GM23248 (cell line): ENCODE measurements around the gene IQGAP1. TPM values are rescaled to one million over a fixed set of nuclear protein-coding genes. Genes with fewer than 3 reads are reported as not detected.

Source experiments
- DNase-seq: peaks from one replicate; pipeline ENCODE4 v3.0.0-alpha.2; 2015
- H2AFZ ChIP-seq: fragments of 200-600 bp; sonication (generic); 2 replicates; pipeline ENCODE4 v1.6.1; 2016; ENCODE audit warnings: antibody characterized with exemption
- H3F3A ChIP-seq: fragments of 200-600 bp; sonication (generic); 2 replicates; pipeline ENCODE4 v1.6.1; 2016; ENCODE audit warnings: mild to moderate bottlenecking, antibody characterized with exemption, mixed run types; ENCODE audit not compliant: insufficient read depth
- H3K27ac ChIP-seq: fragments of 200-600 bp; sonication (generic); 2 replicates; pipeline ENCODE4 v1.5.1; 2016; ENCODE audit warnings: mild to moderate bottlenecking
- H3K27me3 ChIP-seq: fragments of 200-600 bp; sonication (generic); replicated peaks from 2 replicates; pipeline ENCODE4 v1.6.1; 2016; ENCODE audit warnings: mild to moderate bottlenecking; ENCODE audit not compliant: insufficient read depth
- H3K36me3 ChIP-seq: fragments of 200-600 bp; sonication (generic); 2 replicates; pipeline ENCODE4 v1.6.1; 2016; ENCODE audit warnings: low read depth, mild to moderate bottlenecking
- H3K4me1 ChIP-seq: fragments of 200-600 bp; sonication (generic); 2 replicates; pipeline ENCODE4 v1.6.1; 2016; ENCODE audit warnings: mild to moderate bottlenecking; ENCODE audit not compliant: insufficient read depth
- H3K4me2 ChIP-seq: fragments of 200-600 bp; sonication (generic); one replicate; pipeline ENCODE4 v1.6.1; 2016; ENCODE audit warnings: mild to moderate bottlenecking; ENCODE audit not compliant: unreplicated experiment
- H3K4me3 ChIP-seq: fragments of 200-600 bp; sonication (generic); 2 replicates; pipeline ENCODE4 v1.5.1; 2016; ENCODE audit warnings: mild to moderate bottlenecking
- H3K79me2 ChIP-seq: fragments of 200-600 bp; sonication (generic); 2 replicates; pipeline ENCODE4 v1.6.1; 2016; ENCODE audit warnings: mild to moderate bottlenecking; ENCODE audit not compliant: insufficient read depth
- H3K9ac ChIP-seq: fragments of 200-600 bp; sonication (generic); 2 replicates; pipeline ENCODE4 v1.6.1; 2016; ENCODE audit warnings: mild to moderate bottlenecking
- H3K9me2 ChIP-seq: fragments of 200-600 bp; sonication (generic); 2 replicates; pipeline ENCODE4 v1.6.1; 2016; ENCODE audit warnings: mixed run types, mild to moderate bottlenecking, moderate library complexity; ENCODE audit not compliant: insufficient read depth
- H3K9me3 ChIP-seq: fragments of 200-600 bp; sonication (generic); one replicate; pipeline ENCODE4 v1.6.1; 2017; ENCODE audit warnings: low read depth
- H4K20me1 ChIP-seq: fragments of 200-600 bp; sonication (generic); 2 replicates; pipeline ENCODE4 v1.6.0; 2016; ENCODE audit not compliant: insufficient read depth
- EZH2 ChIP-seq: fragments of 200-600 bp; sonication (generic); IDR thresholded peaks from 2 replicates; pipeline ENCODE4 v1.6.1; 2018; ENCODE audit warnings: antibody characterized with exemption, mild to moderate bottlenecking; ENCODE audit not compliant: insufficient read depth, poor library complexity, severe bottlenecking
- EZH2phosphoT487 ChIP-seq: fragments of 200-600 bp; sonication (generic); IDR thresholded peaks from 2 replicates; pipeline ENCODE4 v1.6.1; 2018; ENCODE audit warnings: antibody characterized with exemption, moderate library complexity, mild to moderate bottlenecking, low read depth; ENCODE audit not compliant: insufficient read depth
- WGBS, 2 experiments: methylation state at CpG; one replicate each; pipeline ENCODE4 v1.1.6; 2015 to 2017; ENCODE audit warnings: low lambda C conversion rate in 2 of 2, low coverage in 1 of 2; ENCODE audit errors: missing lambda C conversion rate in 2 of 2; 5-methylcytosine and 5-hydroxymethylcytosine counted together
- in situ Hi-C: fragments of 300-500 bp; cut with MboI; formaldehyde crosslinking; loops from 2 replicates; pipeline ENCODE4 v1.15.0; 2020
- polyA plus RNA-seq: library from polyadenylated mRNA; unstranded; fragments of >200 nt; fragmentation: Nextera tagmentation; extraction: Ambion mirVana; gene quantifications from 2 replicates; pipeline ENCODE4 v1.2.1, GENCODE V29; 2016
- total RNA-seq: library from RNA; depleted of rRNA; stranded (reverse); fragments of >200 nt; shearing (Covaris generic); gene quantifications from 2 replicates; pipeline ENCODE4 v1.2.3, GENCODE V29; 2014

Gene IQGAP1
- total and polyA plus RNA-seq, 2 experiments from 2014 or later, result 101 to 185 TPM

DNA sequence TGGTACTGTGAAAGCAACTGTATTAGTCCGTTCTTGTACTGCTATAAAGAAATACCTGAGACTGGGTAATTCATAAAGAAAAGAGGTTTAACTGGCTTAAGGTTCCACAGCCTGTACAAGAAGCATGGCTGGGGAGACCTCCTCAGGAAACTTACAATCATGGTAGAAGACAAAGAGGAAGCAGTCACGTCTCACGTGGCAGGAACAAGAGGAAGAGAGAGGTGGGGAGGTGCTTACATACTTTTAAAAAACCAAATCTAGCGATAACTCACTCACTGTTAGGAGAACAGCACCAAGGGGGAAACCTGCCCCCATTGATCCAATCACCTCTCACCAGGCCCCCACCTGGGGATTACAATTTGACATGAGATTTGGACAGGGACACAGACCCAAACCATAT, 48.9 kb downstream of the IQGAP1 start:
- peaks cover 40% of the 10 kb centered on the region for H3K36me3 ChIP-seq
- H3K27me3 ChIP-seq, result no peaks in the 10 kb centered on the region
- H3K4me3 ChIP-seq, result no peak overlapping the region
- H3F3A ChIP-seq, result no peaks in the 10 kb centered on the region; the same call in 1 of the 2 replicates
- no peak overlapping the region for H3K9ac ChIP-seq
- no peak for TF ChIP-seq EZH2phosphoT487
- TF ChIP-seq EZH2, result no peak
- H3K79me2 ChIP-seq, result peaks cover 94% of the 10 kb centered on the region
- in situ Hi-C loops, result no loop called here
- H2AFZ ChIP-seq, result no peak overlapping the region
- DNase-seq, result no peak
- H3K9me2 ChIP-seq, result no peaks in the 10 kb centered on the region
- H3K4me1 ChIP-seq, result no peaks in the 10 kb centered on the region
- no peak overlapping the region for H3K4me2 ChIP-seq
- H3K27ac ChIP-seq, result no peak overlapping the region
- H4K20me1 ChIP-seq, result no peaks in the 10 kb centered on the region
- H3K9me3 ChIP-seq, result no peaks in the 10 kb centered on the region
- WGBS, 2 experiments, result 85 to 87% methylated on average over 4 of the region's 4 CpGs

DNA sequence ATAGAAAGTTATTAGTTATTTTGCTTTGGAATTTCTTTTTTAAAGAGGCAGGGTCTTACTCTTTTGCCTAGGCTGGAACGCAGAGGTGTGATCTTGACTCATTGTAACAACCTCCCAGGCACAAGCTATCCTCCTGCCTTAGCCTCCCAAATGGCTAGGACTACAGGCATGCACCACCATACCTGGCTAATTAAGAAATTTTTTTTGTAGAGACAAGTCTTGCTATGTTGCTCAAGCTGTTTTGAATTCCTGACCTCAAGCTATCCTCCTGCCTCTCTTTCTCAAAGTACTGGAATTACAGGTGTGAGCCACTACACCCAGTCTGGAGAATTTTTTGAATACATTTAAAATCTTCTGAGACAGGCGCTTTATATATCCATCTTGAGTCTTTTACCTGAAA, 49.5 kb downstream of the IQGAP1 start:
- H3K27me3 ChIP-seq, result no peaks in the 10 kb centered on the region
- peaks cover 46% of the 10 kb centered on the region for H3K36me3 ChIP-seq
- H3K9ac ChIP-seq, result no peak overlapping the region
- H3F3A ChIP-seq, result no peaks in the 10 kb centered on the region; the same call in 1 of the 2 replicates
- no peak overlapping the region for H3K4me2 ChIP-seq
- no peak overlapping the region for H3K4me3 ChIP-seq
- no peaks in the 10 kb centered on the region for H4K20me1 ChIP-seq
- H3K4me1 ChIP-seq, result no peaks in the 10 kb centered on the region
- WGBS, 2 experiments, result 95 to 100% methylated on average over 2 of the region's 2 CpGs
- no peak for DNase-seq
- H3K9me3 ChIP-seq, result no peaks in the 10 kb centered on the region
- no peak overlapping the region for H3K27ac ChIP-seq
- H3K9me2 ChIP-seq, result no peaks in the 10 kb centered on the region
- TF ChIP-seq EZH2phosphoT487 (no peak), EZH2 (no peak)
- H3K79me2 ChIP-seq, result peaks cover 92% of the 10 kb centered on the region
- in situ Hi-C loops, result no loop called here
- no peak overlapping the region for H2AFZ ChIP-seq

DNA sequence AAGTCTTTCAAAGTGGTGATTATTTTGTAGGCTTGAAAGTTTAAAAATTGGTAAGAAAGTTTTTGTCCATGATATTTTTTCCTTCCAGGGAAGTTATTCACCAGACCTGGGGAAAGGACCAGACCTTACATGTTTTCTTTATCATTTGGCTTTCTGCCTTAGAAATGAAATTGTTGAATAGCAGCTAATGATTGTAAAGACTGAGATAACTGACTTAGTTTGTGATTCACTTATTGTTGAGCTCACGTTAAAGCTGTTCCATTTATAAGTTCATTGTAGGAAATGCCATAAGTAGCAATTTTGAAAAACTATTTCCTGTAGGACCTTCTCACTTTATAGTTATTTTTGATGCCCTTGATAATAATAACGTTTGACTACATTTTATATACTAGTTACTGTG, 51.9 kb downstream of the IQGAP1 start:
- Histone ChIP-seq H3K9ac (no peak overlapping the region), H3F3A (no peaks in the 10 kb centered on the region; the same call in 1 of the 2 replicates), H4K20me1 (no peaks in the 10 kb centered on the region), H3K9me2 (no peaks in the 10 kb centered on the region), H3K4me3 (no peak overlapping the region), H3K4me2 (no peak overlapping the region), H2AFZ (no peak overlapping the region), H3K9me3 (no peaks in the 10 kb centered on the region), H3K36me3 (peaks cover 48% of the 10 kb centered on the region), H3K79me2 (peaks cover 86% of the 10 kb centered on the region), H3K27ac (no peak overlapping the region), H3K4me1 (no peaks in the 10 kb centered on the region), H3K27me3 (no peaks in the 10 kb centered on the region)
- no peak for DNase-seq
- 37% methylated on average over 2 of the region's 2 CpGs for WGBS, 2 experiments
- TF ChIP-seq EZH2phosphoT487, result no peak
- no peak for TF ChIP-seq EZH2
- in situ Hi-C loops, result no loop called here

DNA sequence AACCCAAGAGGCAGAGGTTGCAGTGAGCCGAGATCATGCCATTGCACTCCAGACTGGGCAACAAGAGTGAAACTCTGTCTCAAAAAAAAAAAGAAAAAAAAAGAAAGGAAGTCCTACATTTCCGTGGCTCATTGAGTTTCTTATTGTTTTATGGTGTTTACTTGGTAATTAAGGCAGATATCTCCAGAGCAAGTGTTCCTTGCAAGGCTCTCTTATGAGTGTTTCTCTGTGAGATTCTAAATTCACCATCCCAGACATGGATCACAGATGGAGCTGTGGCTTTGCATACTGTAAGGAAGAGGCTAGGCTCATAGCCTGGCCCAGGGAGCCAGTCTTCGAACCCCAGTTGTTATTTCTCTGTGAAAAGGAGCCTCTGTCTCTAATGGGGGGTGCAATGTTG, 53.0 kb downstream of the IQGAP1 start:
- H3K79me2 ChIP-seq, result peaks cover 84% of the 10 kb centered on the region
- TF ChIP-seq EZH2 (no peak), EZH2phosphoT487 (no peak)

DNA sequence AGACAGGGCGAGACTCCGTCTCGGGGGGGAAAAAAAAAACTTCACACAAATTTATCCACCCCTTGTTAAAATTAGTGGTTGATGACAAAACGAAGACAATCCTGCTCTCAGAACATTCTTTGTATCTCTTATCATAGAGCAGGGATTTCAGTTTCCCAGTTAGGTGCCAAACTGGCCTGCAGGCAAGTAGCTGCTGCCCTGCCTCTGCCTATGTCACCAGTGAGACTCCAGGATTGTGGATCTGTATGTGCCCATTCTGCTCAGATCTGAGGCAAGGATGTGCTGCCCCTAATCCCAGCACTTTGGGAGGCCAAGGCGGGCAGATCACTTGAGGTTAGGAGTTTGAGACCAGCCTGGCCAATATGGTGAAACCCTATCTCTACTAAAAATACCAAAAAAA, 54.4 kb downstream of the IQGAP1 start:
- no peaks in the 10 kb centered on the region for H3K27me3 ChIP-seq
- in situ Hi-C loops, result no loop called here
- no peaks in the 10 kb centered on the region for H4K20me1 ChIP-seq
- 97% methylated on average over 5 of the region's 5 CpGs for WGBS, 2 experiments
- peaks cover 81% of the 10 kb centered on the region for H3K79me2 ChIP-seq
- no peak for DNase-seq
- H3K9me2 ChIP-seq, result no peaks in the 10 kb centered on the region
- H3K4me3 ChIP-seq, result no peak overlapping the region
- H3K4me2 ChIP-seq, result no peak overlapping the region
- TF ChIP-seq EZH2phosphoT487 (no peak), EZH2 (no peak)
- H3K36me3 ChIP-seq, result peaks cover 63% of the 10 kb centered on the region
- H3F3A ChIP-seq, result no peaks in the 10 kb centered on the region; the same call in 1 of the 2 replicates
- no peak overlapping the region for H3K27ac ChIP-seq
- no peak overlapping the region for H2AFZ ChIP-seq
- no peaks in the 10 kb centered on the region for H3K4me1 ChIP-seq
- H3K9me3 ChIP-seq, result no peaks in the 10 kb centered on the region
- no peak overlapping the region for H3K9ac ChIP-seq

More for the DNA sequence above, 53.0 kb downstream of the IQGAP1 start:
- no peaks in the 10 kb centered on the region for H3K4me1 ChIP-seq
- no peaks in the 10 kb centered on the region for H3K9me3 ChIP-seq
- no peaks in the 10 kb centered on the region; the same call in none of the 2 replicates for H3F3A ChIP-seq
- in situ Hi-C loops, result no loop called here
- no peak overlapping the region for H3K9ac ChIP-seq
- no peaks in the 10 kb centered on the region for H3K27me3 ChIP-seq
- H4K20me1 ChIP-seq, result no peaks in the 10 kb centered on the region
- no peak for DNase-seq
- WGBS, 2 experiments, result 82 to 87% methylated on average over 3 of the region's 3 CpGs
- H2AFZ ChIP-seq, result no peak overlapping the region
- no peaks in the 10 kb centered on the region for H3K9me2 ChIP-seq
- peaks cover 57% of the 10 kb centered on the region for H3K36me3 ChIP-seq
- H3K4me2 ChIP-seq, result no peak overlapping the region
- H3K27ac ChIP-seq, result no peak overlapping the region
- H3K4me3 ChIP-seq, result no peak overlapping the region
